Endothelial cell (in vitro differentiated cells): ENCODE measurements around the gene RPAIN. TPM values are rescaled to one million over a fixed set of nuclear protein-coding genes. Genes with fewer than 3 reads are reported as not detected.

Source experiments
- DNase-seq: peaks from one replicate; pipeline ENCODE4 v3.0.0; 2021; ENCODE audit warnings: low spot score
- H3K27ac Mint-ChIP-seq: one replicate; pipeline ENCODE4 v1.8.0; 2021; ENCODE audit warnings: mixed read lengths, inconsistent platforms; ENCODE audit not compliant: unreplicated experiment
- H3K27me3 Mint-ChIP-seq: one replicate; pipeline ENCODE4 v1.8.0; 2021; ENCODE audit warnings: mild to moderate bottlenecking, moderate library complexity, mixed read lengths, inconsistent platforms; ENCODE audit not compliant: unreplicated experiment
- H3K36me3 Mint-ChIP-seq: one replicate; pipeline ENCODE4 v1.8.0; 2021; ENCODE audit warnings: mild to moderate bottlenecking, low read depth, mixed read lengths, inconsistent platforms; ENCODE audit not compliant: unreplicated experiment
- H3K4me1 Mint-ChIP-seq: one replicate; pipeline ENCODE4 v1.8.0; 2021; ENCODE audit warnings: mild to moderate bottlenecking, mixed read lengths, inconsistent platforms; ENCODE audit not compliant: unreplicated experiment
- H3K4me3 Mint-ChIP-seq: one replicate; pipeline ENCODE4 v1.8.0; 2021; ENCODE audit warnings: mild to moderate bottlenecking, mixed read lengths, inconsistent platforms; ENCODE audit not compliant: unreplicated experiment
- H3K9me3 Mint-ChIP-seq: one replicate; pipeline ENCODE4 v1.8.0; 2021; ENCODE audit warnings: mixed read lengths, inconsistent platforms; ENCODE audit not compliant: unreplicated experiment
- CTCF ChIP-seq: fragments of 200-600 bp; sonication (generic); IDR thresholded peaks from one replicate; pipeline ENCODE4 v1.5.0; 2021; ENCODE audit warnings: antibody characterized with exemption; ENCODE audit not compliant: unreplicated experiment
- total RNA-seq: library from RNA; stranded (reverse); fragmentation: NEBNext Ultra II Directional; extraction: Animal tissue kit (Norgen Biotek cat#: 25700); gene quantifications from one replicate; pipeline ENCODE4 v1.2.1, GENCODE V29; 2021; ENCODE audit not compliant: unreplicated experiment

RPAIN gene
- total RNA-seq, 1 donor from 2014 or later = 47.7 TPM

DNA sequence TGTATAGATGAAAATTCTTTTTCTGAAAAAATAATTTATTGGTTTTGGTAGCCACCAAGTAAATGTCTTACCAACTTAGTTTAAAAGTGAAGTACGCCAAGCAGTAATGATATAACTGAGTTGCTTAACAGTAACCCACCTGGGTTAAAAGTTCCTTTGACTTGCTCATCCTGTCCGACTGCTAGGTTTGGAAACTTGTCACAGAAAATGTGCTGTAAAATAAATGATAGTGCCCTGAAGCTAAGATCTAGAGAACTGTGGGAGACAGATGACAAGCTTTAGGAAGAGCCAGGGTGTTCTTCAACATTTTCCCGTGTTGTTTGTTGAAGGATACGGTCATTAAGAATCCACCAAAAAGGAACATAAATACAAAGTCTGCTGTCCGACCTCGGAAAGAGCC lies 61.0 kb downstream of the RPAIN start:
- H3K4me3 Mint-ChIP-seq = no peak overlapping the region
- no peak for DNase-seq
- H3K9me3 Mint-ChIP-seq = no peaks in the 10 kb centered on the region
- H3K27ac Mint-ChIP-seq = no peak overlapping the region
- H3K36me3 Mint-ChIP-seq = peaks cover 44% of the 10 kb centered on the region
- peaks cover 7% of the 10 kb centered on the region for H3K4me1 Mint-ChIP-seq
- H3K27me3 Mint-ChIP-seq = no peaks in the 10 kb centered on the region
- TF ChIP-seq CTCF = no peak

- H3K9me3 Mint-ChIP-seq = no peaks in the 10 kb centered on the region
- H3K4me3 Mint-ChIP-seq = no peak overlapping the region
- H3K27ac Mint-ChIP-seq = no peak overlapping the region
- peaks cover 40% of the 10 kb centered on the region for H3K36me3 Mint-ChIP-seq
- peaks cover 7% of the 10 kb centered on the region for H3K4me1 Mint-ChIP-seq
- TF ChIP-seq CTCF = no peak
- no peak for DNase-seq
- H3K27me3 Mint-ChIP-seq = no peaks in the 10 kb centered on the region
Measured at GRCh38 chr17:5481451-5481850, 61.5 kb downstream of the RPAIN start.

Other genes starting within 250 kb of the RPAIN start
- 11.6 TPM for gene ZNF594, start 228.3 kb upstream of the RPAIN start, total RNA-seq
- gene SCIMP, start 185.3 kb upstream of the RPAIN start, total RNA-seq = not detected
- gene RABEP1, start 137.9 kb upstream of the RPAIN start, total RNA-seq = 64.8 TPM
- gene NUP88, start 520 bp upstream of the RPAIN start, total RNA-seq = 42.4 TPM
- gene C1QBP, start 19.0 kb downstream of the RPAIN start, total RNA-seq = 100 TPM
- 18.4 TPM for gene DHX33, start 48.8 kb downstream of the RPAIN start, total RNA-seq
- gene DERL2, start 66.0 kb downstream of the RPAIN start, total RNA-seq = 83.4 TPM
- 17.2 TPM for gene MIS12, start 66.4 kb downstream of the RPAIN start, total RNA-seq
- 7.8 TPM for gene NLRP1, start 164.3 kb downstream of the RPAIN start, total RNA-seq